ENCODE data around the gene GNGT2. TPM values are rescaled to one million over a fixed set of nuclear protein-coding genes. Genes with fewer than 3 reads are reported as not detected.

GNGT2 gene
- polyA plus RNA-seq (2013, experiment 1 of 2) = 0.64 TPM
- polyA plus RNA-seq (2013, experiment 2 of 2) = 0.75 TPM

DNA sequence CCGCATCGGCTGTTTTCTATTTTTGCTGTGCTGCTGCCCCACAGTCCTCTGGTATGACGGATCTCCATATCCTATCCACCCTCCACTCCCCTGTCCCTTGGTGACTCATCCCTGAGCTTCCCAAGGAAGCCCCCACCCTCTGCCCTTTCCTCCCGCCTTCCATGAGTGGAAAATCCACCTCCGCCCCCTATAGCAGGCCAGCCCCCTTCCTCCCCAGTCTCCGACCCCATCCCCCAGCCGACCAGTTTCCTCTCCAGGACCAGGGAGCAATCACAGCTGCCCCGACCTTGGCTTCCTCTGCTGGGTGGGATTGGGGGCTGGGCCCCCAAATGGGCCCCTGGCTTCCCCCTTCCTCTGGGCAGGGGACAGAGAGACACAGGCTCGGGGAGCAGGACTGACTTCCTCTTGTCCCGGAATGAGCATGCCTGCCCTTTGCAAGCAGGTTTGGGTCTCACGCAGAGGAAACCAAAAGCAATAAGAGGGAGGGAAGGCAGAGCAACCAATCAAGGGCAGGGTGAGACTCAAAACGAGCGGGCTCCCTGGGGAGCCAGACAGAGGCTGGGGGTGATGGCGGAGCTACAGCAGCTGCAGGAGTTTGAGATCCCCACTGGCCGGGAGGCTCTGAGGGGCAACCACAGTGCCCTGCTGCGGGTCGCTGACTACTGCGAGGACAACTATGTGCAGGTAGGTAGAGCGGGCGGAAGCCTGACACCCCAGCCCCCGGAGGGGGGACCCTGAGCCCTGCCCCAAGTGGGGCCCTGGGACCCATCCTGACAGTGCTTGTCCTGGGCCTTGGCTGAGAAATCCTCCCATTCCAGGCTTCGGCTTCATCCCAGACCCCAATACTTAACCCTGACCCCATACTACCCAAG lies at the start of gene GNGT2, which contains the start of gene ABI3:
Gene GNGT2 (minus strand): TSS at position 417 of the 872 bp plus-strand sequence. CDS start 3,152 bp downstream, outside the sequence.
Gene ABI3 (plus strand): TSS at position 550 of the 872 bp plus-strand sequence. CDS start 18 bp downstream, at position 568.
- Histone ChIP-seq H3K4ac (ENCODE audit: low read depth in 1 of 2, low read length in 2 of 2) (peak within 1 kb of the TSS; percentile 67 to 76), H3K36me3 (ENCODE audit: control insufficient read depth in 1 of 2, insufficient read depth in 2 of 2, low read depth in 1 of 2, low read length in 2 of 2) (no peaks in the 10 kb centered on the region), H2BK5ac (ENCODE audit: low read depth, low read length, poor library complexity, severe bottlenecking) (peak within 1 kb of the TSS; percentile 51), H3K9me3 (ENCODE audit: control insufficient read depth, low read length) (no peaks in the 10 kb centered on the region), H3K18ac (ENCODE audit: low read depth in 1 of 2, low read length in 2 of 2) (peak within 1 kb of the TSS; percentile 12 to 93), H3K4me2 (ENCODE audit: low read length, poor library complexity, severe bottlenecking) (peak within 1 kb of the TSS; percentile 75), H4K8ac (ENCODE audit: low read length) (peak within 1 kb of the TSS; percentile 97), H3K14ac (ENCODE audit: low read length in 2 of 2) (peak within 1 kb of the TSS in 1 of 2 experiments; percentile 9), H3K27me3 (ENCODE audit: control insufficient read depth in 1 of 2, insufficient read depth in 1 of 2, low read length in 2 of 2) (peaks cover 0 to 60% of the 10 kb centered on the region in 2 experiments), H2AK5ac (ENCODE audit: low read length, severe bottlenecking) (peak within 1 kb of the TSS; percentile 73), H2AFZ (ENCODE audit: low read depth, low read length) (peak within 1 kb of the TSS; percentile 44), H3K4me1 (ENCODE audit: control insufficient read depth, insufficient read depth, low read depth, low read length) (peaks cover 20% of the 10 kb centered on the region), H2BK120ac (ENCODE audit: low read depth, low read length) (peak within 1 kb of the TSS; percentile 50), H3K23ac (ENCODE audit: low read length in 2 of 2) (no peak within 1 kb of the TSS), H2BK15ac (ENCODE audit: low read depth, poor library complexity, severe bottlenecking) (peak within 1 kb of the TSS; percentile 70), H3K4me3 (ENCODE audit: insufficient read depth in 1 of 2, low read depth in 1 of 2, low read length in 2 of 2) (peak within 1 kb of the TSS; percentile 3 to 23), H3K79me1 (replicated peaks; ENCODE audit: low read length, poor library complexity, severe bottlenecking) (peaks cover 2% of the 10 kb centered on the region), H3K9ac (ENCODE audit: low read length) (peak within 1 kb of the TSS; percentile 10), H3K27ac (ENCODE audit: low read length, poor library complexity, severe bottlenecking) (no peak within 1 kb of the TSS), H4K91ac (ENCODE audit: low read length) (peak within 1 kb of the TSS; percentile 88), H2BK12ac (ENCODE audit: low read length in 2 of 2) (peak within 1 kb of the TSS; percentile 55 to 70)
- DNase-seq = peak; percentile 83
- 30% methylated on average over 22 of the region's 22 CpGs for WGBS

DNA sequence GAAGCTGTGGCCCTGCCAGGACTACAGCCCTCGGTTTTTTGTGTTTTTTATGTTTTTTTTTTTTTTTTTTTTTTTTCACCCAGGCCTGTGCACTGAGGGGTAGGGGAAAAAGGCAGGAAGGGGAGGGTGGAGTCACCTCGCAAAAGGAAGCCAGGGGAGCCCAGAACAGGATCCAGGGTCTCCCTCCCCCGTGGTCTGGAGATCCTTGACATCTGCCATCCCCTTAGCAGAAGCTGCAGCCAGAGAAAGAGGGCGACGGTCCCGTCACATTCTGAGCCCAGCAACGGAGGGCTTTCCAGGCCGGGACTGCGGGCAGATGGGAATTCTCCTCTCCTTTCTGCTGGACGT lies 49.3 kb upstream of the GNGT2 start:
- H4K8ac ChIP-seq (ENCODE audit: low read length) = peak overlapping the region; percentile 97
- H3K9me3 ChIP-seq (ENCODE audit: control insufficient read depth, low read length) = no peaks in the 10 kb centered on the region
- H3K4ac ChIP-seq (ENCODE audit: low read depth in 1 of 2, low read length in 2 of 2) = peak overlapping the region in 1 of 2 experiments; percentile 82
- H3K27me3 ChIP-seq (ENCODE audit: control insufficient read depth in 1 of 2, insufficient read depth in 1 of 2, low read length in 2 of 2) = no peaks in the 10 kb centered on the region
- peak overlapping the region; percentile 74 to 92 for H3K18ac ChIP-seq (ENCODE audit: low read depth in 1 of 2, low read length in 2 of 2)
- H3K9ac ChIP-seq (ENCODE audit: low read length) = peak overlapping the region; percentile 87
- no peak overlapping the region for H2BK5ac ChIP-seq (ENCODE audit: low read depth, low read length, poor library complexity, severe bottlenecking)
- peak overlapping the region in 1 of 2 experiments; percentile 90 for H3K14ac ChIP-seq (ENCODE audit: low read length in 2 of 2)
- H3K79me1 ChIP-seq (replicated peaks; ENCODE audit: low read length, poor library complexity, severe bottlenecking) = no peaks in the 10 kb centered on the region
- peak overlapping the region; percentile 91 for H2AFZ ChIP-seq (ENCODE audit: low read depth, low read length)
- DNase-seq = no peak
- peak overlapping the region; percentile 94 for H4K91ac ChIP-seq (ENCODE audit: low read length)
- no peak overlapping the region for H2BK120ac ChIP-seq (ENCODE audit: low read depth, low read length)
- H3K23ac ChIP-seq (ENCODE audit: low read length in 2 of 2) = peak overlapping the region in 1 of 2 experiments; percentile 59
- no peaks in the 10 kb centered on the region for H3K36me3 ChIP-seq (ENCODE audit: control insufficient read depth in 1 of 2, insufficient read depth in 2 of 2, low read depth in 1 of 2, low read length in 2 of 2)
- H2BK15ac ChIP-seq (ENCODE audit: low read depth, poor library complexity, severe bottlenecking) = no peak overlapping the region
- peak overlapping the region; percentile 30 for H3K27ac ChIP-seq (ENCODE audit: low read length, poor library complexity, severe bottlenecking)
- peaks cover 14% of the 10 kb centered on the region for H3K4me1 ChIP-seq (ENCODE audit: control insufficient read depth, insufficient read depth, low read depth, low read length)
- peak overlapping the region; percentile 85 for H3K4me2 ChIP-seq (ENCODE audit: low read length, poor library complexity, severe bottlenecking)
- H3K4me3 ChIP-seq (ENCODE audit: insufficient read depth in 1 of 2, low read depth in 1 of 2, low read length in 2 of 2) = peak overlapping the region; percentile 63 to 79
- whole genome bisulfite sequencing = 13% methylated on average over 10 of the region's 10 CpGs
- H2AK5ac ChIP-seq (ENCODE audit: low read length, severe bottlenecking) = no peak overlapping the region
- H2BK12ac ChIP-seq (ENCODE audit: low read length in 2 of 2) = peak overlapping the region; percentile 83 to 90

DNA sequence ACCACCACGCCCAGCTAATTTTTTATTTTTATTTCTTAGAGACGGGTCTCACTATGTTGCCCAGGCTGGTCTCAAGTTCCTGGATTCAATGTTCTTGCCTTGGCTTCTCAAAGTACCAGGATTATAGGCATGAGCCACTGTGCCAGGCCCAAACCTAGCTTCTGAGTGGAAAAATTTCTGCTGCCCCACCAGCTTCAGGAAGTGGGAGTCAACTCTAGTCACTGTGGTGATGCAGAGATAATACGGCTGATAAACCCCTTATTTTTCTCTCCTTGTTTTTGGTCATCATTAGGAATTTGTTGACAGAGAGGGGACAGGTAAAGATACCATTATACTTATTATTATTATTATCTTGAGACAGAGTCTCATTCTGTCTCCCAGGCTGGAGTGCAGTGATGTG lies 48.0 kb upstream of the GNGT2 start:
- no peak overlapping the region for H3K4ac ChIP-seq (ENCODE audit: low read depth in 1 of 2, low read length in 2 of 2)
- no peaks in the 10 kb centered on the region for H3K79me1 ChIP-seq (replicated peaks; ENCODE audit: low read length, poor library complexity, severe bottlenecking)
- H3K36me3 ChIP-seq (ENCODE audit: control insufficient read depth in 1 of 2, insufficient read depth in 2 of 2, low read depth in 1 of 2, low read length in 2 of 2) = no peaks in the 10 kb centered on the region
- H3K4me1 ChIP-seq (ENCODE audit: control insufficient read depth, insufficient read depth, low read depth, low read length) = peaks cover 14% of the 10 kb centered on the region
- no peak overlapping the region for H3K23ac ChIP-seq (ENCODE audit: low read length in 2 of 2)
- no peak overlapping the region for H3K14ac ChIP-seq (ENCODE audit: low read length in 2 of 2)
- H3K9me3 ChIP-seq (ENCODE audit: control insufficient read depth, low read length) = no peaks in the 10 kb centered on the region
- H4K8ac ChIP-seq (ENCODE audit: low read length) = no peak overlapping the region
- no peak overlapping the region for H3K27ac ChIP-seq (ENCODE audit: low read length, poor library complexity, severe bottlenecking)
- H2BK12ac ChIP-seq (ENCODE audit: low read length in 2 of 2) = no peak overlapping the region
- no peak overlapping the region for H2BK5ac ChIP-seq (ENCODE audit: low read depth, low read length, poor library complexity, severe bottlenecking)
- H2AK5ac ChIP-seq (ENCODE audit: low read length, severe bottlenecking) = no peak overlapping the region
- H4K91ac ChIP-seq (ENCODE audit: low read length) = no peak overlapping the region
- H2AFZ ChIP-seq (ENCODE audit: low read depth, low read length) = no peak overlapping the region
- no peak overlapping the region for H2BK120ac ChIP-seq (ENCODE audit: low read depth, low read length)
- 99% methylated on average over 2 of the region's 3 CpGs for WGBS
- H3K4me3 ChIP-seq (ENCODE audit: insufficient read depth in 1 of 2, low read depth in 1 of 2, low read length in 2 of 2) = no peak overlapping the region
- H3K27me3 ChIP-seq (ENCODE audit: control insufficient read depth in 1 of 2, insufficient read depth in 1 of 2, low read length in 2 of 2) = no peaks in the 10 kb centered on the region
- H3K18ac ChIP-seq (ENCODE audit: low read depth in 1 of 2, low read length in 2 of 2) = no peak overlapping the region
- H2BK15ac ChIP-seq (ENCODE audit: low read depth, poor library complexity, severe bottlenecking) = no peak overlapping the region
- no peak for DNase-seq
- H3K9ac ChIP-seq (ENCODE audit: low read length) = no peak overlapping the region
- no peak overlapping the region for H3K4me2 ChIP-seq (ENCODE audit: low read length, poor library complexity, severe bottlenecking)

DNA sequence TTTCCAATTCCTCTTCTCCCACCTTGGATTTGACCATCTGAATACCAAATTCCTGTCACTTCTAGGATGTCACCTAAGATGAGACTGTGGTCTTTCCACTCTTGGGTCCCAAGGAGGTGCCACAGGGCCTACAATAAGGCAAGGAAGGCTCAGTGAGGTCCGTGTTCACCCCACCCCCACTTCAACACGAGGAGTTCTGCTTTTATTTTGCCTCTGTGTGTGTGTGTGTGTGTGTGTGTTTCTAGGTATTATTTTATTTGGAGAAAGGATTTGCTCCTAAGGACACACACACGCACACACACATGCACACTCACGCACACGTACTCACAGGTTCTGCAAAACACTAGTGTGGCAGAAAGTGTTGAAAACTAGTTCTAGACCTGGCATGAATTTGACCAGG lies 44.8 kb upstream of the GNGT2 start:
- Histone ChIP-seq H3K23ac (ENCODE audit: low read length in 2 of 2) (no peak overlapping the region), H4K91ac (ENCODE audit: low read length) (no peak overlapping the region), H2BK5ac (ENCODE audit: low read depth, low read length, poor library complexity, severe bottlenecking) (no peak overlapping the region), H4K8ac (ENCODE audit: low read length) (no peak overlapping the region), H2BK15ac (ENCODE audit: low read depth, poor library complexity, severe bottlenecking) (no peak overlapping the region), H3K4me1 (ENCODE audit: control insufficient read depth, insufficient read depth, low read depth, low read length) (peaks cover 5% of the 10 kb centered on the region), H3K79me1 (replicated peaks; ENCODE audit: low read length, poor library complexity, severe bottlenecking) (no peaks in the 10 kb centered on the region), H3K27me3 (ENCODE audit: control insufficient read depth in 1 of 2, insufficient read depth in 1 of 2, low read length in 2 of 2) (peaks cover 0 to under 1% of the 10 kb centered on the region in 2 experiments), H3K36me3 (ENCODE audit: control insufficient read depth in 1 of 2, insufficient read depth in 2 of 2, low read depth in 1 of 2, low read length in 2 of 2) (no peaks in the 10 kb centered on the region), H3K4ac (ENCODE audit: low read depth in 1 of 2, low read length in 2 of 2) (no peak overlapping the region), H3K27ac (ENCODE audit: low read length, poor library complexity, severe bottlenecking) (no peak overlapping the region), H2BK12ac (ENCODE audit: low read length in 2 of 2) (no peak overlapping the region), H2AFZ (ENCODE audit: low read depth, low read length) (no peak overlapping the region), H3K4me3 (ENCODE audit: insufficient read depth in 1 of 2, low read depth in 1 of 2, low read length in 2 of 2) (no peak overlapping the region), H3K4me2 (ENCODE audit: low read length, poor library complexity, severe bottlenecking) (no peak overlapping the region), H3K9ac (ENCODE audit: low read length) (no peak overlapping the region), H3K9me3 (ENCODE audit: control insufficient read depth, low read length) (no peaks in the 10 kb centered on the region), H2AK5ac (ENCODE audit: low read length, severe bottlenecking) (no peak overlapping the region), H2BK120ac (ENCODE audit: low read depth, low read length) (no peak overlapping the region), H3K18ac (ENCODE audit: low read depth in 1 of 2, low read length in 2 of 2) (no peak overlapping the region), H3K14ac (ENCODE audit: low read length in 2 of 2) (no peak overlapping the region)
- WGBS = 94% methylated on average over 3 of the region's 5 CpGs
- no peak for DNase-seq
